ENCODE results near the gene KCNQ5.

Gene KCNQ5

GRCh38 chr6:73076211-73076954 lies 454.5 kb downstream of the KCNQ5 start:
- no peak for DNase-seq

- no peak for DNase-seq
Measured at GRCh38 chr6:73078333-73078862, 456.5 kb downstream of the KCNQ5 start.

- DNase-seq: no peak
Measured at GRCh38 chr6:73078908-73079610, 457.2 kb downstream of the KCNQ5 start.

- DNase-seq: no peak
Measured at GRCh38 chr6:73079611-73079955, 457.7 kb downstream of the KCNQ5 start.

- no peak for DNase-seq
Measured at GRCh38 chr6:73079978-73080377, 458.1 kb downstream of the KCNQ5 start.

GRCh38 chr6:73081955-73082354 lies 460.1 kb downstream of the KCNQ5 start:
- no peak for DNase-seq

- DNase-seq: no peak
Measured at GRCh38 chr6:73083886-73084285, 462.0 kb downstream of the KCNQ5 start.

GRCh38 chr6:73085443-73085871 lies 463.6 kb downstream of the KCNQ5 start:
- no peak for DNase-seq

- no peak for DNase-seq
Measured at GRCh38 chr6:73086726-73087125, 464.9 kb downstream of the KCNQ5 start.

GRCh38 chr6:73088138-73088813 lies 466.4 kb downstream of the KCNQ5 start:
- DNase-seq: no peak

GRCh38 chr6:73104921-73105320 lies 483.1 kb downstream of the KCNQ5 start:
- no peak for DNase-seq

GRCh38 chr6:73107016-73107415 lies 485.2 kb downstream of the KCNQ5 start:
- no peak for DNase-seq

GRCh38 chr6:73108949-73109348 lies 487.1 kb downstream of the KCNQ5 start:
- DNase-seq: no peak

GRCh38 chr6:73109659-73110058 lies 487.8 kb downstream of the KCNQ5 start:
- DNase-seq: no peak

GRCh38 chr6:73116330-73116729 lies 494.5 kb downstream of the KCNQ5 start:
- DNase-seq: no peak

GRCh38 chr6:73121421-73121993 lies 499.6 kb downstream of the KCNQ5 start:
- DNase-seq: no peak

- no peak for DNase-seq
Measured at GRCh38 chr6:73123632-73124329, 501.9 kb downstream of the KCNQ5 start.

- DNase-seq: peak; percentile 84
Measured at GRCh38 chr6:73129653-73130443, 508.0 kb downstream of the KCNQ5 start.

- no peak for DNase-seq
Measured at GRCh38 chr6:73131706-73132105, 509.8 kb downstream of the KCNQ5 start.

- no peak for DNase-seq
Measured at GRCh38 chr6:73134588-73134987, 512.7 kb downstream of the KCNQ5 start.

GRCh38 chr6:73139681-73140383 lies 518.0 kb downstream of the KCNQ5 start:
- DNase-seq: no peak
